GM12865 (cell line): ENCODE results near the gene SKI.

Experiments
- DNase-seq: peaks from one replicate; pipeline ENCODE4 v3.0.0; 2010; ENCODE audit warnings: low read depth
- H3K4me3 ChIP-seq: 2 replicates; pipeline ENCODE4 v1.5.1; 2011; ENCODE audit warnings: mild to moderate bottlenecking, low read depth, low read length, control low read depth
- CTCF ChIP-seq: IDR thresholded peaks from 2 replicates; pipeline ENCODE4 v1.5.1; 2011; ENCODE audit warnings: low read length, control low read depth, low read depth, inconsistent platforms; ENCODE audit not compliant: insufficient read depth; ENCODE audit errors: missing control alignments

Gene SKI

GRCh38 chr1:2188336-2188735 is 39.8 kb upstream of the SKI start:
- no peak for DNase-seq
- no peak overlapping the region for H3K4me3 ChIP-seq
- TF ChIP-seq CTCF, result no peak

DNA sequence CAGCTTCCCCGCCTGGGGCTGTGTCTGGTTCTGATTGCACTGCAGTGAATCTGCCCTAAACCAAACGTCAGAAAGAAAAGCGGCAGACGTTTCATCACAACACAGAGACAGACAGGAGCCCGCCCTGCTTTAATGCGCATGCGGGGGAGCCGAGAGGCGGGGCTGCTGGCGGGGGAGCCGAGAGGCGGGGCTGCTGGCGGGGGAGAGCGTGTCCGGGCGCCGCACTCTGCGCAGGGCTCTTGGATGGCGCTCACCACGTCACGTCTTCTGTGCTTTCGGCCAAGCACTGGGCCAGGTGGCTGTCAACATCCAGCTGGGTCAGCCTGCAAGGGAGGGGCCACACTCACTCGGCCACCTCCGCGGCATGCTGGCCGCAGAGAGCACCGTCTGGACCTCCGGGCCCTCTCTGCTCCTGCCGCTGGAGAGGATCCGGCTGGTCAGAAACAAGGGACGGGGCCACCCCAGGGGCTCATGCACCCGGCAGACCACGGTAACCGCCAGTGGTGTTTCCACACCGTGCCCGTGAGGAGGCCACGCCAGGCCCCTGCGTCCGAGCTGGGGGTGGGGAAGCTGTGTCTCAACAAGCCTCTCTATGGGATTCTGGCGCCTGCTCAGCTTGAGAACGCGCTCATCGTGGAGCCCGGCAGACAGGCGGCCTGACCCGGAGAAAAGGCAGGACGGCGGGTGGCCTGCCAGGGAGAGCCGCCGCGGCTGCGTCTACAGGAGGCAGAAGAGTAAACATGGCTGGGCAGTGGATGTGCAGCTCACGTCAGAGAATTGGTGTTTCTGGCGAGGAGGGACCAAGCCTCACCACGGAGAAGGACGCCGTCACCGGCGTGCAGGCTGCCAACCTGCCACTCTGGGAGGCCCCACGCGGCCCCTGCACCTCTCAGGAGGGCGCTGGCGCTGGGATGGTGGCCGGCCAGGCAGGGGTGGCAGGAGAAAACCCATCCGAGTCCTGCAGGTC is 38.4 kb upstream of the SKI start:
- no peak for TF ChIP-seq CTCF
- peak; percentile 95 for DNase-seq
- H3K4me3 ChIP-seq, result peak overlapping the region; percentile 68

- no peak overlapping the region for H3K4me3 ChIP-seq
- DNase-seq, result no peak
- no peak for TF ChIP-seq CTCF
Measured at GRCh38 chr1:2190491-2190976, 37.6 kb upstream of the SKI start.

DNA sequence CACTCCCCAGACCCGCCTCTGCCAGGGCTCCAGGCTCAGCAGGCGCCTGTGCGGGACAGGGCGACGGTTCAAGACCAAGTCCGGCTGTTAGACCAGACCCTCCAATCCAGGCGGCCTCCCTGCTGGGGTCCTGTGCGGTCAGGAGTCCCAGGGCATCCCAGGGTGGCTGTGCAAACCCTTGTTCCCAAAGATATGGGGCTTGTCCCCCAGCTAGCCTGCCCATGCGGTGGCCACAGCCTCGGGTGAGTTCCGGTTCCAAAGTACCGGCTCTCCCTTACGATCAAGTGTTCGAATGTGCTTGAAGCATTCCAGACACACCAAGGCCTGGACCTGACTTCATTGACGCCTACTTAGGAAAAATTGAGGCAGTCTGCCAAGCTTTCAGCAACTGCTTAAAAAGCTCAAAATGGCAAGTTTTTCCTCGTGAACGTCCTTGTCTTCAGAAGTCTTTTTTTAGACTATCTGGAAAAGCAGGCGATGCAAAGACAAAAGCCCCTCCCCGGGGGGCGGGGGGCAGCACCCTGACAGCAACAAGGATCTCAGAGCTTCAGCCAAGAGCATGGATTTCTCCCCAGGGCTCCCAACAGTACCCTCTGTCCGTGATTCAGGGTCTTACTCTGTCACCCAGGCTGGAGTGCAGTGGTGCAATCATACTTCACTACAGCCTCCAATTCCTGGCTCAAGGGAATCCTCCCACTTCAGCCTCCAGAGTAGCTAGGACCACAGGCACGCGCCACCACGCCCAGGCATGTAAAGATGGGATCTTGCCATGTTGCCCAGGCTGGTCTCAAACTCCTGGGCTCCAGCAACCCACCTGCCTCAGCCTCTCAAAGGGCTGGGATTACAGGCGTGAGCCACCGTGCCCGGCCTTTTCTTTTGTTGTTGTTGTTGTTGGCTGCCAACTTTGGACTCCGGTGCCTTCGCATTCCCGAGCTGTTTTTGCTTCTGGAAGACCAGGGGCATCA is 35.8 kb upstream of the SKI start:
- H3K4me3 ChIP-seq, result no peak overlapping the region
- DNase-seq, result no peak
- no peak for TF ChIP-seq CTCF

- TF ChIP-seq CTCF, result no peak
- H3K4me3 ChIP-seq, result peak overlapping the region; percentile 61
- DNase-seq, result no peak
Measured at GRCh38 chr1:2193514-2194281, 34.4 kb upstream of the SKI start.

GRCh38 chr1:2194319-2194897 is 33.7 kb upstream of the SKI start, which contains the start of gene FAAP20:
FAAP20 (minus strand) TSS chr1:2194772; CDS start chr1:2194749, 23 bp downstream.
- TF ChIP-seq CTCF, result no peak
- peak; percentile 79 for DNase-seq
- peak within 1 kb of the TSS; percentile 65 for H3K4me3 ChIP-seq
